K562 (cell line): ENCODE data around the gene FDX2. TPM values are rescaled to one million over a fixed set of nuclear protein-coding genes. Genes with fewer than 3 reads are reported as not detected.
A peak's percentile ranks its signal among the peaks of the same experiment; 100 is the strongest.

Source experiments
- ATAC-seq: fragments of 200-7000 bp; cut with Tn5 transposase; 3 replicates; pipeline ENCODE4 v1.9.1; 2020; ENCODE audit warnings: moderate library complexity
- BruUV-seq: library from RNA; stranded (reverse); fragments of 400-500 nt; replicated peaks from 2 replicates; lab custom pipeline; 2021; lab: Mats Ljungman, UMichigan
- CTCF ChIA-PET: fragments of 300-600 bp; formaldehyde crosslinking; extraction: SDS; loops from one replicate; lab custom pipeline; 2021; ENCODE audit warnings: low intra/inter-chr PET ratio; lab: Yijun Ruan, JAX
- POLR2A ChIA-PET: fragments of 300-600, 350-650 bp; sonication (Branson Sonifier 250); formaldehyde crosslinking; extraction: SDS; loops from one replicate; lab custom pipeline; 2021; ENCODE audit warnings: antibody characterized with exemption, inconsistent platforms; lab: Yijun Ruan, JAX
- DNase-seq, 4 experiments: peaks; one replicate each; pipeline versions ENCODE4 v3.0.0 to v3.0.0-alpha.2; 2011 to 2018; ENCODE audit warnings: low spot score in 3 of 4, mixed read lengths in 3 of 4; ENCODE audit errors: extremely low read depth in 1 of 4
- FAIRE-seq: peaks from 2 replicates; lab custom pipeline; 2011; peaks lifted over from hg19 to GRCh38; lab: Jason Lieb, UNC
- H2AFZ ChIP-seq: 2 replicates; pipeline ENCODE4 v1.6.0; 2011; ENCODE audit warnings: low read depth, low read length, control low read depth, inconsistent platforms
- H3K27ac ChIP-seq: fragments of 200-600 bp; 3 replicates; pipeline ENCODE4 v1.8.0; 2011; ENCODE audit warnings: low read depth, mild to moderate bottlenecking, control low read depth, inconsistent platforms, low read length, moderate library complexity, mixed read lengths; ENCODE audit errors: extremely low read depth
- H3K27me3 ChIP-seq, 2 experiments: fragments of 300-600 bp in 1 of 2; 2 replicates in 1 of 2; 3 replicates in 1 of 2; pipeline versions ENCODE4 v1.6.0 to v1.8.0; 2011; ENCODE audit warnings: inconsistent platforms in 2 of 2, low read length in 2 of 2, mild to moderate bottlenecking in 1 of 2, mixed read lengths in 1 of 2, moderate library complexity in 1 of 2; ENCODE audit not compliant: control insufficient read depth in 2 of 2, insufficient read depth in 2 of 2
- H3K36me3 ChIP-seq: fragments of 300-600 bp; 3 replicates; pipeline ENCODE4 v1.8.0; 2011; ENCODE audit warnings: mild to moderate bottlenecking, low read length, inconsistent platforms; ENCODE audit not compliant: control insufficient read depth, insufficient read depth
- H3K4me1 ChIP-seq, 2 experiments: fragments of 200-600 bp in 1 of 2; replicated peaks in 1 of 2; 2 replicates in 1 of 2; 3 replicates in 1 of 2; pipeline versions ENCODE4 v1.5.1 to v1.8.0; 2011; ENCODE audit warnings: inconsistent platforms in 2 of 2, low read length in 2 of 2, mild to moderate bottlenecking in 1 of 2, mixed read lengths in 1 of 2, moderate library complexity in 1 of 2; ENCODE audit not compliant: control insufficient read depth in 2 of 2, insufficient read depth in 2 of 2
- H3K4me2 ChIP-seq: 2 replicates; pipeline ENCODE4 v1.6.1; 2011; ENCODE audit warnings: low read length, control low read depth, inconsistent platforms, mixed read lengths; ENCODE audit not compliant: insufficient read depth
- H3K4me3 ChIP-seq: fragments of 200-600 bp; sonication (generic), shearing (Covaris generic); 2 replicates; pipeline ENCODE4 v1.5.1; 2016; ENCODE audit warnings: control low read depth, inconsistent platforms
- H3K79me2 ChIP-seq: fragments of 200-600 bp; 3 replicates; pipeline ENCODE4 v1.8.0; 2011; ENCODE audit warnings: low read length, inconsistent platforms; ENCODE audit not compliant: control insufficient read depth, insufficient read depth
- H3K9ac ChIP-seq, 2 experiments: 2 replicates each; pipeline versions ENCODE4 v1.6.0 to v1.6.1; 2011; ENCODE audit warnings: low read depth in 2 of 2, low read length in 2 of 2, control low read depth in 1 of 2, inconsistent platforms in 1 of 2, mild to moderate bottlenecking in 1 of 2, mixed read lengths in 1 of 2; ENCODE audit not compliant: insufficient read depth in 1 of 2
- H3K9me1 ChIP-seq: one replicate; pipeline ENCODE4 v1.6.0; 2011; ENCODE audit warnings: inconsistent platforms, mild to moderate bottlenecking, low read length, moderate library complexity; ENCODE audit not compliant: control insufficient read depth, insufficient read depth
- H3K9me3 ChIP-seq: replicated peaks from 2 replicates; pipeline ENCODE4 v1.5.1; 2011; ENCODE audit warnings: low read depth, low read length, inconsistent platforms; ENCODE audit not compliant: control insufficient read depth, insufficient read depth
- H4K20me1 ChIP-seq: replicated peaks from 2 replicates; pipeline ENCODE4 v1.6.1; 2011; ENCODE audit warnings: low read length, inconsistent platforms, mixed read lengths; ENCODE audit not compliant: control insufficient read depth, insufficient read depth
- CBX3 ChIP-seq, 2 experiments: IDR thresholded peaks; 1 replicate in 1 of 2; 2 replicates in 1 of 2; pipeline ENCODE4 v1.6.1; 2012; ENCODE audit warnings: inconsistent platforms in 2 of 2, low read length in 2 of 2, borderline replicate concordance in 1 of 2, control low read depth in 1 of 2
- DIDO1 ChIP-seq: fragments of 450-650 bp; IDR thresholded peaks from 2 replicates; pipeline ENCODE4 v1.6.1; 2016; ENCODE audit warnings: low read depth, missing biosample characterization, missing genetic modification characterization
- HDAC8 ChIP-seq: fragments of 450-650 bp; IDR thresholded peaks from 2 replicates; pipeline ENCODE4 v1.6.1; 2016; ENCODE audit warnings: mild to moderate bottlenecking, missing genetic modification characterization, moderate library complexity, missing compliant biosample characterization
- NR2F6 ChIP-seq: fragments of 450-650 bp; formaldehyde crosslinking; IDR thresholded peaks from 2 replicates; pipeline ENCODE4 v1.4.0; 2020; ENCODE audit warnings: mild to moderate bottlenecking
- POLR2A ChIP-seq: fragments of 450-650 bp; conservative IDR thresholded peaks from 2 replicates; pipeline ENCODE4 v1.6.1; 2016
- RCOR1 ChIP-seq, 2 experiments: IDR thresholded peaks; 2 replicates each; pipeline ENCODE4 v1.6.1; 2012; ENCODE audit warnings: low read depth in 2 of 2, low read length in 2 of 2, borderline replicate concordance in 1 of 2, improper control_type of control experiment in 1 of 2
- SMARCB1 ChIP-seq: IDR thresholded peaks from 2 replicates; pipeline ENCODE4 v1.6.1; 2011; ENCODE audit warnings: improper control_type of control experiment, low read depth; ENCODE audit not compliant: insufficient read length
- ZNF695 ChIP-seq: fragments of 450-650 bp; formaldehyde crosslinking; IDR thresholded peaks from 2 replicates; pipeline ENCODE4 v1.4.0; 2020; ENCODE audit warnings: mild to moderate bottlenecking, moderate library complexity
- WGBS: fragments of 100-300 bp; shearing (Covaris generic); methylation state at CpG from one replicate; pipeline ENCODE4 v1.1.6; 2016; ENCODE audit warnings: low coverage, mixed read lengths; ENCODE audit not compliant: insufficient coverage; ENCODE audit errors: missing lambda C conversion rate; 5-methylcytosine and 5-hydroxymethylcytosine counted together
- in situ Hi-C: fragments of 300-500 bp; cut with MboI; formaldehyde crosslinking; loops from 4 replicates; pipeline ENCODE4 v1.15.0; 2018; ENCODE audit warnings: inconsistent platforms, mixed read lengths
- intact Hi-C: fragments of 100-400 bp; cut with micrococcal nuclease; formaldehyde crosslinking; loops from 2 replicates; pipeline ENCODE4 v1.14.2; 2022
- polyA plus RNA-seq, 8 experiments: library from polyadenylated mRNA; depleted of rRNA in 4 of 8; stranded (reverse) in 5 of 8; unstranded in 3 of 8; fragments of >200 nt; fragmentation: Nextera tagmentation in 2 of 8; fragmentation: Illumina TruSeq in 1 of 8; extraction: Ambion mirVana in 2 of 8; extraction: Trizol in 1 of 8; gene quantifications; 2 replicates each; pipeline versions ENCODE4 v1.2.1 to v1.2.3, GENCODE V29; 2011 to 2014; ENCODE audit warnings: inconsistent platforms in 1 of 8, missing spikeins in 1 of 8
- total RNA-seq, 7 experiments: library from RNA; depleted of rRNA in 6 of 7; stranded (reverse); fragments of >200 nt in 6 of 7; fragmentation: Illumina TruSeq in 2 of 7; extraction: Trizol in 2 of 7; gene quantifications; 2 replicates each; pipeline versions ENCODE4 v1.2.1 to v1.2.3, GENCODE V29; 2011 to 2021; ENCODE audit warnings: low replicate concordance in 1 of 7
- TF ChIP-seq, protein P1 (sequence below): sonication (generic); formaldehyde crosslinking; IDR thresholded peaks from 2 replicates; pipeline ENCODE4 v1.8.0; 2022; ENCODE audit warnings: mild to moderate bottlenecking, missing genetic modification reagents
- TF ChIP-seq, protein P2 (sequence below): fragments of 450-650 bp; IDR thresholded peaks from 2 replicates; pipeline ENCODE4 v1.6.1; 2017; ENCODE audit warnings: mild to moderate bottlenecking, moderate library complexity
- TF ChIP-seq, protein P3 (sequence below), 3 experiments: fragments of 200-800 bp in 1 of 3; fragments of 250-450 bp in 1 of 3; fragments of 450-650 bp in 1 of 3; sonication (Bioruptor Pico) in 1 of 3; sonication (Bioruptor generic) in 1 of 3; formaldehyde crosslinking in 1 of 3; IDR thresholded peaks; 2 replicates each; pipeline versions ENCODE4 v1.6.1 to v1.8.0; 2016 to 2022; ENCODE audit warnings: mild to moderate bottlenecking in 2 of 3, missing genetic modification characterization in 2 of 3, missing compliant biosample characterization in 1 of 3, moderate library complexity in 1 of 3

The FDX2 gene
- total and polyA plus RNA-seq, 9 of the 15 experiments (the other 6 are each of a cell fraction or from before 2014, with no cell fraction given): 2.5 to 49.8 (median 29.7) TPM

GRCh38 chr19:10316229-10317044, 622 bp upstream of the FDX2 start:
- peak overlapping the region; percentile 92; the same call in 1 of the 2 replicates for H2AFZ ChIP-seq
- peaks cover 16 to 50% of the 10 kb centered on the region in 2 experiments for H3K4me1 ChIP-seq
- in situ Hi-C loops (no loop called here), intact Hi-C loops (loop anchor here (1.0 kb wide), 1 partner anchor 16 kb away; no protein-coding TSS in a partner anchor)
- H3K9me3 ChIP-seq: no peaks in the 10 kb centered on the region
- peak overlapping the region; percentile 74 to 96; a peak in 3 of 4 replicates for H3K9ac ChIP-seq
- H3K36me3 ChIP-seq: peaks cover 65% of the 10 kb centered on the region; the same call in 2 of the 3 replicates
- peak overlapping the region; percentile 82 for H3K4me3 ChIP-seq
- 0 out of 2 replicates have a peak, but pooled peaks cover 8% of the 10 kb centered on the region for H4K20me1 ChIP-seq
- FAIRE-seq (peak; percentile 59), DNase-seq (peak in 2 of 4 experiments; percentile 70 to 84), ATAC-seq (peak; percentile 79)
- CTCF ChIA-PET: no interaction called here
- no peaks in the 10 kb centered on the region for H3K27me3 ChIP-seq
- peaks cover 23% of the 10 kb centered on the region for H3K79me2 ChIP-seq
- H3K27ac ChIP-seq: peak overlapping the region; percentile 73
- WGBS: 51% methylated on average over 17 of the region's 19 CpGs
- peak overlapping the region; percentile 99 for H3K4me2 ChIP-seq
- no peaks in the 10 kb centered on the region for H3K9me1 ChIP-seq
- BruUV-seq: TSS peak; percentile 53
- POLR2A ChIA-PET: interaction anchor here (0.7 to 3.3 kb wide), 8 partner anchors 9 to 46 kb away, joined by 3 to 19 read pairs (median 6); partner anchors contain the start of genes ICAM1 and RAVER1
- TF ChIP-seq RCOR1 (IDR thresholded peaks at IDR 0.05; ENCODE audit: borderline replicate concordance in 1 of 2, low read depth in 2 of 2, low read length in 2 of 2) (no peak), HDAC8 (tag) (no peak), NR2F6 (CRISPR knock-in tag) (no peak), ZNF695 (CRISPR knock-in tag) (no peak), POLR2A (peak; percentile 33; the same call in 1 of the 2 replicates), SMARCB1 (no peak), DIDO1 (tag) (no peak), CBX3 (IDR thresholded peaks at IDR 0.05; ENCODE audit: borderline replicate concordance in 1 of 2, low read length in 2 of 2) (no peak)
- TF ChIP-seq, protein P1, sequence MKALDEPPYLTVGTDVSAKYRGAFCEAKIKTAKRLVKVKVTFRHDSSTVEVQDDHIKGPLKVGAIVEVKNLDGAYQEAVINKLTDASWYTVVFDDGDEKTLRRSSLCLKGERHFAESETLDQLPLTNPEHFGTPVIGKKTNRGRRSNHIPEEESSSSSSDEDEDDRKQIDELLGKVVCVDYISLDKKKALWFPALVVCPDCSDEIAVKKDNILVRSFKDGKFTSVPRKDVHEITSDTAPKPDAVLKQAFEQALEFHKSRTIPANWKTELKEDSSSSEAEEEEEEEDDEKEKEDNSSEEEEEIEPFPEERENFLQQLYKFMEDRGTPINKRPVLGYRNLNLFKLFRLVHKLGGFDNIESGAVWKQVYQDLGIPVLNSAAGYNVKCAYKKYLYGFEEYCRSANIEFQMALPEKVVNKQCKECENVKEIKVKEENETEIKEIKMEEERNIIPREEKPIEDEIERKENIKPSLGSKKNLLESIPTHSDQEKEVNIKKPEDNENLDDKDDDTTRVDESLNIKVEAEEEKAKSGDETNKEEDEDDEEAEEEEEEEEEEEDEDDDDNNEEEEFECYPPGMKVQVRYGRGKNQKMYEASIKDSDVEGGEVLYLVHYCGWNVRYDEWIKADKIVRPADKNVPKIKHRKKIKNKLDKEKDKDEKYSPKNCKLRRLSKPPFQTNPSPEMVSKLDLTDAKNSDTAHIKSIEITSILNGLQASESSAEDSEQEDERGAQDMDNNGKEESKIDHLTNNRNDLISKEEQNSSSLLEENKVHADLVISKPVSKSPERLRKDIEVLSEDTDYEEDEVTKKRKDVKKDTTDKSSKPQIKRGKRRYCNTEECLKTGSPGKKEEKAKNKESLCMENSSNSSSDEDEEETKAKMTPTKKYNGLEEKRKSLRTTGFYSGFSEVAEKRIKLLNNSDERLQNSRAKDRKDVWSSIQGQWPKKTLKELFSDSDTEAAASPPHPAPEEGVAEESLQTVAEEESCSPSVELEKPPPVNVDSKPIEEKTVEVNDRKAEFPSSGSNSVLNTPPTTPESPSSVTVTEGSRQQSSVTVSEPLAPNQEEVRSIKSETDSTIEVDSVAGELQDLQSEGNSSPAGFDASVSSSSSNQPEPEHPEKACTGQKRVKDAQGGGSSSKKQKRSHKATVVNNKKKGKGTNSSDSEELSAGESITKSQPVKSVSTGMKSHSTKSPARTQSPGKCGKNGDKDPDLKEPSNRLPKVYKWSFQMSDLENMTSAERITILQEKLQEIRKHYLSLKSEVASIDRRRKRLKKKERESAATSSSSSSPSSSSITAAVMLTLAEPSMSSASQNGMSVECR (CRISPR knock-in tag): no peak
- TF ChIP-seq, protein P2, sequence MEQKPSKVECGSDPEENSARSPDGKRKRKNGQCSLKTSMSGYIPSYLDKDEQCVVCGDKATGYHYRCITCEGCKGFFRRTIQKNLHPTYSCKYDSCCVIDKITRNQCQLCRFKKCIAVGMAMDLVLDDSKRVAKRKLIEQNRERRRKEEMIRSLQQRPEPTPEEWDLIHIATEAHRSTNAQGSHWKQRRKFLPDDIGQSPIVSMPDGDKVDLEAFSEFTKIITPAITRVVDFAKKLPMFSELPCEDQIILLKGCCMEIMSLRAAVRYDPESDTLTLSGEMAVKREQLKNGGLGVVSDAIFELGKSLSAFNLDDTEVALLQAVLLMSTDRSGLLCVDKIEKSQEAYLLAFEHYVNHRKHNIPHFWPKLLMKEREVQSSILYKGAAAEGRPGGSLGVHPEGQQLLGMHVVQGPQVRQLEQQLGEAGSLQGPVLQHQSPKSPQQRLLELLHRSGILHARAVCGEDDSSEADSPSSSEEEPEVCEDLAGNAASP: peak; percentile 92
- TF ChIP-seq, protein P3, sequence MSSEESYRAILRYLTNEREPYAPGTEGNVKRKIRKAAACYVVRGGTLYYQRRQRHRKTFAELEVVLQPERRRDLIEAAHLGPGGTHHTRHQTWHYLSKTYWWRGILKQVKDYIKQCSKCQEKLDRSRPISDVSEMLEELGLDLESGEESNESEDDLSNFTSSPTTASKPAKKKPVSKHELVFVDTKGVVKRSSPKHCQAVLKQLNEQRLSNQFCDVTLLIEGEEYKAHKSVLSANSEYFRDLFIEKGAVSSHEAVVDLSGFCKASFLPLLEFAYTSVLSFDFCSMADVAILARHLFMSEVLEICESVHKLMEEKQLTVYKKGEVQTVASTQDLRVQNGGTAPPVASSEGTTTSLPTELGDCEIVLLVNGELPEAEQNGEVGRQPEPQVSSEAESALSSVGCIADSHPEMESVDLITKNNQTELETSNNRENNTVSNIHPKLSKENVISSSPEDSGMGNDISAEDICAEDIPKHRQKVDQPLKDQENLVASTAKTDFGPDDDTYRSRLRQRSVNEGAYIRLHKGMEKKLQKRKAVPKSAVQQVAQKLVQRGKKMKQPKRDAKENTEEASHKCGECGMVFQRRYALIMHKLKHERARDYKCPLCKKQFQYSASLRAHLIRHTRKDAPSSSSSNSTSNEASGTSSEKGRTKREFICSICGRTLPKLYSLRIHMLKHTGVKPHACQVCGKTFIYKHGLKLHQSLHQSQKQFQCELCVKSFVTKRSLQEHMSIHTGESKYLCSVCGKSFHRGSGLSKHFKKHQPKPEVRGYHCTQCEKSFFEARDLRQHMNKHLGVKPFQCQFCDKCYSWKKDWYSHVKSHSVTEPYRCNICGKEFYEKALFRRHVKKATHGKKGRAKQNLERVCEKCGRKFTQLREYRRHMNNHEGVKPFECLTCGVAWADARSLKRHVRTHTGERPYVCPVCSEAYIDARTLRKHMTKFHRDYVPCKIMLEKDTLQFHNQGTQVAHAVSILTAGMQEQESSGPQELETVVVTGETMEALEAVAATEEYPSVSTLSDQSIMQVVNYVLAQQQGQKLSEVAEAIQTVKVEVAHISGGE (CRISPR knock-in tag; IDR thresholded peaks at IDR 0.05): no peak
